Measurements from ENCODE around the gene FIS1. TPM values are rescaled to one million over a fixed set of nuclear protein-coding genes. Genes with fewer than 3 reads are reported as not detected.

FIS1 gene
- polyA plus RNA-seq, 1 donor (not counting 4 experiments of a cell fraction or from before 2014, with no cell fraction given) = 202 TPM

- no peak overlapping the region for H3K4me2 ChIP-seq (ENCODE audit: control insufficient read depth, extremely low read depth, insufficient read depth, low read depth, low read length)
- no peak for TF ChIP-seq EZH2 (IDR thresholded peaks at IDR 0.05; ENCODE audit: low read length)
- TF ChIP-seq CTCF (optimal IDR thresholded peaks at IDR 0.05 in 1 of 3, IDR thresholded peaks at IDR 0.05 in 1 of 3, conservative IDR thresholded peaks at IDR 0.05 in 1 of 3; ENCODE audit: extremely low read depth in 1 of 3, insufficient read depth in 2 of 3, low read length in 3 of 3) = no peak
- H3K4me1 ChIP-seq (ENCODE audit: control insufficient read depth, extremely low read depth, insufficient read depth, low read length) = peaks cover 24% of the 10 kb centered on the region
- no peak overlapping the region for H2AFZ ChIP-seq (ENCODE audit: control insufficient read depth, low read length)
- no peak overlapping the region for H3K4me3 ChIP-seq (ENCODE audit: control insufficient read depth in 2 of 3, extremely low read depth in 1 of 3, insufficient read depth in 2 of 3, low read depth in 1 of 3, low read length in 3 of 3)
- no peaks in the 10 kb centered on the region for H3K27me3 ChIP-seq (ENCODE audit: control insufficient read depth, extremely low read depth, insufficient read depth, low read length)
- no peaks in the 10 kb centered on the region for H3K9me3 ChIP-seq (ENCODE audit: control insufficient read depth, low read depth, low read length)
- FAIRE-seq (no peak), DNase-seq (ENCODE audit: low read depth, low spot score) (no peak)
- no peaks in the 10 kb centered on the region for H4K20me1 ChIP-seq (ENCODE audit: control insufficient read depth, extremely low read depth, insufficient read depth, low read length)
- H3K9ac ChIP-seq (ENCODE audit: control insufficient read depth, extremely low read depth, insufficient read depth, low read length) = no peak overlapping the region
- H3K79me2 ChIP-seq (ENCODE audit: control insufficient read depth, insufficient read depth, low read length) = peaks cover 38% of the 10 kb centered on the region
- H3K9me1 ChIP-seq (ENCODE audit: control insufficient read depth, extremely low read depth, insufficient read depth, low read length) = no peaks in the 10 kb centered on the region
- H3K27ac ChIP-seq (ENCODE audit: control insufficient read depth, insufficient read depth, low read length) = no peak overlapping the region
- dilution Hi-C loops (cut with MboI; ENCODE audit: extremely low pct_ligation_motif_present, low sequenced_read_pairs) = no loop called here
- H3K36me3 ChIP-seq (ENCODE audit: control insufficient read depth in 2 of 2, extremely low read depth in 1 of 2, insufficient read depth in 2 of 2, low read length in 2 of 2) = peaks cover 20 to 25% of the 10 kb centered on the region in 2 experiments
These were observed 3.9 kb downstream of the FIS1 start for GRCh38 chr7:101241015-101241363.

GRCh38 chr7:101240226-101241014 is 4.5 kb downstream of the FIS1 start:
- no peak for TF ChIP-seq EZH2 (IDR thresholded peaks at IDR 0.05; ENCODE audit: low read length)
- TF ChIP-seq CTCF (optimal IDR thresholded peaks at IDR 0.05 in 1 of 3, IDR thresholded peaks at IDR 0.05 in 1 of 3, conservative IDR thresholded peaks at IDR 0.05 in 1 of 3; ENCODE audit: extremely low read depth in 1 of 3, insufficient read depth in 2 of 3, low read length in 3 of 3) = no peak
- Histone ChIP-seq H3K27ac (ENCODE audit: control insufficient read depth, insufficient read depth, low read length) (no peak overlapping the region), H3K27me3 (ENCODE audit: control insufficient read depth, extremely low read depth, insufficient read depth, low read length) (no peaks in the 10 kb centered on the region), H3K4me2 (ENCODE audit: control insufficient read depth, extremely low read depth, insufficient read depth, low read depth, low read length) (no peak overlapping the region), H3K9me3 (ENCODE audit: control insufficient read depth, low read depth, low read length) (no peaks in the 10 kb centered on the region), H3K9ac (ENCODE audit: control insufficient read depth, extremely low read depth, insufficient read depth, low read length) (no peak overlapping the region), H3K79me2 (ENCODE audit: control insufficient read depth, insufficient read depth, low read length) (peaks cover 33% of the 10 kb centered on the region), H2AFZ (ENCODE audit: control insufficient read depth, low read length) (no peak overlapping the region), H3K9me1 (ENCODE audit: control insufficient read depth, extremely low read depth, insufficient read depth, low read length) (no peaks in the 10 kb centered on the region), H3K4me1 (ENCODE audit: control insufficient read depth, extremely low read depth, insufficient read depth, low read length) (peaks cover 23% of the 10 kb centered on the region), H4K20me1 (ENCODE audit: control insufficient read depth, extremely low read depth, insufficient read depth, low read length) (no peaks in the 10 kb centered on the region), H3K4me3 (ENCODE audit: control insufficient read depth in 2 of 3, extremely low read depth in 1 of 3, insufficient read depth in 2 of 3, low read depth in 1 of 3, low read length in 3 of 3) (no peak overlapping the region), H3K36me3 (ENCODE audit: control insufficient read depth in 2 of 2, extremely low read depth in 1 of 2, insufficient read depth in 2 of 2, low read length in 2 of 2) (peaks cover 16 to 24% of the 10 kb centered on the region in 2 experiments)
- DNase-seq (ENCODE audit: low read depth, low spot score) (no peak), FAIRE-seq (no peak)
- dilution Hi-C loops (cut with MboI; ENCODE audit: extremely low pct_ligation_motif_present, low sequenced_read_pairs) = no loop called here
